RPMI7951 (cell line): Measurements from ENCODE around the gene CADPS2. TPM values are rescaled to one million over a fixed set of nuclear protein-coding genes. Genes with fewer than 3 reads are reported as not detected.
A peak's percentile ranks its signal among the peaks of the same experiment; 100 is the strongest.
"Not testable (repeated sequence)": the region's sequence is repeated elsewhere in the genome, so short reads cannot be mapped to it uniquely, and the experiment has no call there.

Source experiments
- DNase-seq: peaks from one replicate; pipeline ENCODE4 v3.0.0-alpha.2; 2012; ENCODE audit warnings: low read depth
- total RNA-seq: library from RNA; depleted of rRNA; stranded (reverse); fragments of >200 nt; shearing (Covaris generic); gene quantifications from 2 replicates; pipeline ENCODE4 v1.2.3, GENCODE V29; 2014

Gene CADPS2
- total RNA-seq, 1 experiment from 2014 or later, result 1.4 TPM

DNA sequence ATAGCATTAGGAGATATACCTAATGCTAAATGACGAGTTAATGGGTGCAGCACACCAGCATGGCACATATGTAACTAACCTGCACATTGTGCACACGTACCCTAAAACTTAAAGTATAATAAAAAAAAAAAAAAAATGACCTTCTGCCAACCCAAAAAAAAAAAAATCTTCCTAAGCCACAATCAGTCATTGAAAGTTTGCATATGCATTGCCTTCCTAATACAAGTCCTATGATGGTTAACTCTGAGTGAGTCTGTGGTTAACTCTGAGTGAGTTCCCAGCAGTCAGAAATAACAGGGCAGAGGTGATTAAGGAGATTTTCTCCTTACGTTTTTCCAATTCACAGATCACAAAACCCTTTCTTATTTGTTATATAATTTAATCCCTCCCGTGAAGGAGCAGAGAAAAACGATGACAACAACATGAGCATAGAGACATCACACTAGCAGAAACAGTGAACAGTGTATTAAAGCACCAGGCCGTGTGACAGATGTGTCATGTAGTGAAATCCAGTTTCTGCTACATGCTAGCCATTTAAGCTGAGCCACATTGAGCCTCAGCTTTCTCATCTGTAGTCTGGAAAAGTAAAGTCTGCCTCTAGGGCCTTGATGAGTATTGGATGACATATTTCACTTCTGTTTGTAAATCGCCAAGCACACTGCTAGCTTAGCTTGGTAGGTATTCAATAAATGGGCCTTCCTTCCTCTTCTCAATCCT, 176.2 kb downstream of the CADPS2 start:
- DNase-seq, result no peak

DNA sequence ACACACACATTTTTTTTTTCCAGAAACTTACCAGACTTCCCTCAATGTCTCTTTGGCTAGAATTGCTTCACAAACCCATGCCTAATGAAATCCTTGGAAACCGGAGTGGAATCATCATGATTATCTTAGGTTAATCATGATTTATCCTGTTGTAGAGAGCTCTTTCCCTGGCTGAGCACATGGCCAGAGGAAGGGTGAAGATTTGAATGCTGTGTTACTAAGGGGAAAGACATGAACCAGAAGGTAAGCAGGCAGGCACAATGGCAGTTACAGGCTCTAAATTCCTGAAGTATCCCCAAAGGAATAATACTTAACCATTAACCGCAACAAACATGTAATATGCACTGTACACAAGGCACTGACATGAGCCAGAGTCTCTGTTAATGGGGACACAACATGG, 179.4 kb downstream of the CADPS2 start:
- DNase-seq, result no peak

DNA sequence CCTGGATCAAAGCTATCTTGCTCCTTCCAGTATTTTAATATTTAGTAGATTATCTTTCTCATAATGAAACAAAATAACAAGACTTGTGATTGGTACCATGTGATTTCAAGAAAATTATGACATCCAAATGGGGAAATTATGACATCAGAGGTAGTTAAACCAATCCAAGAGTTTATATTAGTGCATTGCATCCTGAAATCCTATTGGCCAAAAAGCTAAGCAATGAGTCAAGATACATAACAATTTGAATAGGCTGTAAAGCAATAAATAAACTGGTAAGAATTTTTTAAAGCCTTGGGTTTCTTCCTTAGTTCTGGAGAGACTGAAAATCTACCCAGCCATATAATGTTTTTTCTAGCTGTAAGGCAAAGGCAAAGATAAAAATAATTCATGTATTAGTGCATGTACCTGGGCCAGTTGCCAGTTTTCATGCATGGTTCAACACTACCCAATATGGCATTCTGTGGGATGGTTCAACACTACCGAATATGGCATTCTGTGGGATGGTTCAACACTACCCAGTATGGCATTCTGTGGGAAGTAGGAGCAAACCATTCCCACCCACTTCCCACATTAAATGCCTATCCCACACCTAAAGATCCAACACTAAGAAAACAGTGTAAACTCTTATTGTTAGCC, 183.3 kb downstream of the CADPS2 start, which contains the start of gene RNF148:
Gene RNF148 (minus strand): TSS at position 51 of the 639 bp plus-strand sequence. CDS start 172 bp downstream, outside the sequence.
- DNase-seq, result no peak

DNA sequence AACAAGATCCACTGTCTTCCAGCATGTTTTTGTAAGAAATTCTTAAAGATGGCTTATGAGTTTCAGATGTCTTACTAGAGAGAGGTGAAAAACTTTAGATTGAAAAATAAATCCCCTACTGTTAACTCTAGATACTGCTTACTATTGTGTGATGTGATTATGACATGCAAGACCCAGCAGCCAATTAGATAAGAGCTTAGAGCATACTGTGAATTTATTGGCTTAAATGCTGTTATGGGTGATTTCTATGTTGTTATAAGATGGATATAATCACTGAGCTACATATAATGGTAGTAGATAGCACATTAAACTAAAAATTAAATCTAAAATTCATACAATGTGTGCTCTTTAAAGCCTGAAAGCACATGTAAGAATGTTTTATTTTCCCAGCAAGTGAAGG, 187.2 kb downstream of the CADPS2 start, which contains the start of gene RNF133:
Gene RNF133 (minus strand): TSS at position 101 of the 400 bp plus-strand sequence. CDS start 199 bp downstream, outside the sequence.
- no peak for DNase-seq

DNA sequence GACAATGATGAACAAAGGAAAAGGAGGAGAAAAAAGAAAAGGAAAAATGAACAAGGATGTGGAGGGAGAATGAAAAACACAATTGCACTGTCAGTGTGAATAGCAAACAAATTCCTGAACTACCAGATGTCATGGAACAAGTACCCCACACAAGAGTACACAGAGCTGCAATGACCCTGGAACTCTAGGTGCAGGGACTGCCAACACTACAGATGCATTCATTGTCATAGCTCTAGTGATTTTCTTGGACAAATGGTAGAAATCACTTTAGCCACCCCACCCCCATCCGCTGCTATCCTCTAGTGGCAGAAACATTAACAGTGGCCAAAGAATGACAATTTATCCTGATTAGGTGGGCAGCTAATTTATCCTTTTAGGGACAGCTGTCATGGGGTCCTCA, 190.4 kb downstream of the CADPS2 start:
- DNase-seq, result no peak

DNA sequence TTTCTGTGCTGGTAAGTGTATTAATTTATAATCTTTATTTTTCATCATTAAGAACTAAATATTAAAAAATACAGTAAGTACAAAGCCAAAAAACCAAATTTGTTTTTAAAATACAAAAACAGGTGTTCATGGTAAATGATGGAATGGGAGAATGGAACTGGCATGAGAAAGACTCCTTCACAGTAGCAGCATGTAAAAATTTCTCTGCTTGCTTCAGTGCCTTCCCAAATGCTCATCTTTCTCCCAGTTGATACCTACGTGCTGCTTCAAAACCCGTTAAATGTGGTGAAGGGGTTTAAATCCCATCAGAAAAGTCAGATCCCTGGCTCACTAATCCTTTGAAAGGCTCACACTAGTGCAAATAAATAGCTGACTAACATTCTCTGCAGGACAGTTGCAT, 191.6 kb downstream of the CADPS2 start:
- DNase-seq, result no peak

DNA sequence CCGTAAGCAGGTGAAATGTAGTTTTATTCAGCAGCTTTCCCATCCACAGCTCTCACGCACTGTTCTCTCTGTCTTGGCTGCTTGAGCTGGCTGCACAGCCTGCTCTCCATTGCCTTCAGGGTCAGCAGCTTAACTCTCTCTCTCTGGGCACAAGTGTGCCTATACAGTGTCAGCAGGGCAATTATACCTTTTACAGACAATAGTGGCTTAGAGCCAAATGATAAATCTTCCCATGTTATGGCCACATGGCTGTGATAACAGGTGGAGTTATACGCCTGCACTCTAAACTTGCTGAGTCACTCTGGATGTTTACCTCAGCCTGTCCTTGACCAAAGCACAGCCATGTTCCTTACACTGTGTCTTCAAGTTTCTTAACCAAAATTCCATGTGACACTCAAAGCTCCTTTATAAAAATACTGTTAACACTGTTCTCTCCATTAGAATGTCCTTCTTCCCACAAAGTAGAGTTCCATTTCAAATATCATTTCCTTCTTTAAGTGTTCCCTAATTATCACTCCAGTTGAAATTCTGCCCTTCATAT, 193.4 kb downstream of the CADPS2 start:
- DNase-seq, result no peak

DNA sequence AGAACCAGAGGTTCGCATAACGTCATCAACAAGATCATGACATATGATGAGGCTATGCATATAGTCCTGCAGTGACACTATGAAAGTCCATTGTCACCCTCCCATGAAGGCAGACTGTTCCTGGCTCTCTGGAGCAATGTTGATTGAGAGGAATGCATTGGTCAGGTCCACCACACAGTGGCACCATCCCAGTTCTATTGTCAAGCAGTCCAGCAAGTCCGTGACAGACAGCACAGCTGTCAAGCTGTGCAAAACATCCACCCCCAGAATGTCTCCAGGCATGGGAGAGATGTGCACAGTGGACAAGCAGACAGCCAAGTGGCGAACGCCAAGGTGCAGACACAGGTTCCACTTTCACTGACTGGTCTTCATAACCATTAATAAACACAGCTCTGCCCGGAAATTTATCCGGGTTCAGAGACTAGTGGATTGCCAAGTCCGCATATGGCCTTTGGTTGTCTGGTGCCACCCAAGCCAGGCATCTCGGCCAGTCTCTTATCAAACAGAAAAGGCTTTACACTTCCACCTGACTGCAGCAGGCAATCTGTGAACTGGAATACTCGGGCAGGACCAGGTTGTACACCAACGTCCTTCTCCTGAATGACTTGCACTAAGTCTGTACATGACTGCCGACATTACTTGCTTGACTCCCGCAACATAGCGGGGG, 194.6 kb downstream of the CADPS2 start:
- DNase-seq, result no peak

DNA sequence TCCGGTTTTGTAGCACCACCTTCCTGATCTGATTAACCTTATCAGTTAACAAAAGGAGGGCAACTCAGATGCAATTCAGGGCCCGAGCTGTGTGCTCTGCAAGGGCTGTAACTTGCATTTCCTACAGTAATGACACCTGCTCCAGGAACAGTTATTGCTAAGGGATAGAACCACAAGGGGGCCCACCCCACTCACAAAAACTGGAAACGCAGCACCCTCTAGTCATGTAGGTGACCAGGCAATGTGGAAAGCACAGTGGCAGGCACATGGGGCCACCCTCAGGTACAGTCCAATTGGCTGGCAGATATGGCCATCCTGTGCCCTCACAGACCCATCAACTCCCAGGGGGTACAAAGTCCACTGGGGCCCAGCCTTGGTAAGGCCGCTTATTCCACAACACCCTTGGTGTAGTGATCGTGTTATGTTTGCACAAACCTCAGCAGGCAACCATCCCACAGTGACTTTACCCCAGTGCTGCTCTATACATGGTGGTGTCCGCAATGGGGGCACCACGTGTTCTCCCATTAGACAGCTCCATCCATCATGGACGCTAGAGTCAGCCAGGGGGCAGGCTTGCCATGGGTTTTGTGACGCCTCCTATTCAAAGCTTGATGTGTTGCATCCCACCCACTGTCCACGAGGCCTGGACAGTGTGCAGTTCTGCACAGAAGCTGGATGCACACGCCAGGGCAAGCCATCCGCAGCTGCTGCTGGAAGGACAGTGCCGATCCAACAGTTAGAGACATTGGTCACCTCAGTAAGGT, 196.7 kb downstream of the CADPS2 start:
- DNase-seq, result no peak

DNA sequence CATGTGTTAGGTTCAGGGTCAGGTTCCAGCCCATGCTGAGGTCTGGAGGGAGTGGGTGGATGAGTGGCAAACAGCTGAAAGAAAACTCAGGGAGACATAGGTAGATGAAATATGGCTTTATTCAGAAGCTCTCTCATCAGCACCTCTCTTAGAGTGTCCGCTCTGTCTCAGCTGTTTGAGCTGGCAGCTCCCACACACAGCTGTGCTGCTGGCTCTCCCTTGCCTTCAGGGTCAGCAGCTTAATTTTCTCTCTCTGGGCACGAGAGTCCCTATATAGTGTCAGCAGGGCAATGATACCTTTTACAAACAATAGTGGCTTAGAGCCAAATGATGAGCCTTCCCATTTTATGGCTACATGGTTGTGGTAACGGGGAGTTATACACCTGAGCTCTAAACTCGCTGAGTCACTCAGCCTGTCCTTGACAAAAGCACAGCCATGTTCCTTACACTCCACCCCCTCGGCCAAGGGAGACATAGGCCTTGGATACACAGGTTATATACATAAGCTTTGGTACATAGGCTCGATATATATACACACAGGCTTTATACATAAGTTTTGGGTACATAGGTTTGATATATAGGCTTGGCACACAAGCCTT, 197.8 kb downstream of the CADPS2 start:
- DNase-seq, result no peak

DNA sequence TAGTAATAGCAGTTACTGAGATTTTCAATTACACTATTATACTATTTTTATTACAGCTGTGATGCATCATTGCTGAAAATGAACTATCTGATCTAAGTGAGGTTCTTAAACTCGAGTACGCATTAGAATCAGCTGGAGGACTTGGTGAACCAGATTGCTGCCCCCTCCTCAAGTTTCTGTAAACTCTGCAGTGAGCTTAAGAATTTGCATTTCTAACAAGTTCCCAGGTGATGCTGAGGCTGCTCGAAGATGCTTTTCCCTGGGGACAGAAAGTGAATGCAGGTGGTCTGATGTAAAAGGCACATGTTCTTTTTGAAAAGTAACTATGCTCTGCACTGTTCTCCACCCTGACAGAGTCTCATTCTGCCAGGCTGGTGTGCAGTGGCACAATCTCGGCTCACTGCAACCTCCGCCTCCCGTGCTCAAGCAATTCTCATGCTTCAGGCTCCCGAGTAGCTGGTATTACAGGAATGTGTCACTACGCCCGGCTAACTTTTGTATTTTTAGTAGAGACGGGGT, 199.8 kb downstream of the CADPS2 start:
- no peak for DNase-seq

DNA sequence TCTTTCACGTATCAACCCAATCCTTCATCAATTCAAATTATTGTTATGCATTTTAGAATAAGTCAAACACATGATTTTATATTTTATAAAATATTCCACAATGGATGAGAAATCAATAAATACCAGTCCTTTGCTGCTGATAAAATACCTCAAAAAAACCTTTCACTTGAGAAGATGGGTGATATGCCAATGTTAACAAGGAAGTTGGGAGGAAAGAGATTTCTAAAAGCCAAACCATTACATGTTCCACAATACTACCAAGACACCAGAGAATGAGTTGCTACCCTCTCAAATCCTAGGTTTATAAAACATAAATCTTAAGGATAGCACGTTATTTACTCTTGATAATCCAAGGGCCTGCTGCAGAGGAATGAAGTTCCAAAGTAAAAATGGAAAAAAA, 201.8 kb downstream of the CADPS2 start:
- DNase-seq, result no peak

DNA sequence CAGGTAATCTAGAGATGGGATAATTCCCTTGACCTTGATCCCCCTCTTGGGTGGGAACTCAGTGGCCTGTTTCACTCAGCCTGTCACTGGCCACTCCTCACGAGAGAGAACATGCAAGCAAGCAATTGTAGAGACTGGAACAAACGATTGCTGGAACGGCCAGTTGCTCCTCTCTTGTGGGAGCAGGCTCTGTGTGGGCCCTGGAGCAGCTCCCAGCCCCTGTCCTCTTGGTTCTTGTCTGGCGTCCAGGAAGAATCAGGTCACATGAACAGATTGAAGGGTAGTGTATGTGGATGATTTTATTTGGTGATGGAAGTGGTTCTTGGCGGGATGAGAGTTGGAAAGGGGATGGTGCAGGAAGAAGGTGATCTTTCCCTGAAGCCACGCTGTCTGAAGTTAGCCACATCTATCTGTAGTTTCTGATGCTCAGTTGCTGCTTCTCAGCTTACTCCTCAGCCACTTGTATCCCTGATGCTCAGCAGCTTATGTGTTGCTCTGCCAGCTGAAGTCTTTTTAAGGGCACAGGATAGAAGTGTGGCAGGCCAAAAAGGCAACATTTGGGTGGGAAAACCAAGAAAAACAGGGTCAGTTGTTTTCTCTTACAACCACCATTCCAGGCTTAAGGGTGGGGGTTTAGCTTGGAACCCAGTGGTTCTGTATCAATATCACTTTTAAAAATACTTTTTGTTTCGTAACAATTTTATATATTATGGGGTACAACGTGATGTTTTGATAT, 203.3 kb downstream of the CADPS2 start:
- DNase-seq, result no peak

DNA sequence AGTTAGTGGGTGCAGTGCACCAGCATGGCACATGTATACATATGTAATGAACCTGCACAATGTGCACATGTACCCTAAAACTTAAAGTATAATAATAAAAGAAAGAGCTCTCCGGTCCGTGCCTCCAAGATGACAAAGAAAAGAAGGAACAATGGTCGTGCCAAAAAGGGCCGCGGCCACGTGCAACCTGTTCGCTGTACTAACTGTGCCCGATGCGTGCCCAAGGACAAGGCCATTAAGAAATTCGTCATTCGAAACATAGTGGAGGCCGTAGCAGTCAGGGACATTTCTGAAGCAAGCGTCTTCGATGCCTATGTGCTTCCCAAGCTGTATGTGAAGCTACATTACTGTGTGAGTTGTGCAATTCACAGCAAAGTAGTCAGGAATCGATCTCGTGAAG, 205.1 kb downstream of the CADPS2 start:
- DNase-seq, result not testable (repeated sequence)

DNA sequence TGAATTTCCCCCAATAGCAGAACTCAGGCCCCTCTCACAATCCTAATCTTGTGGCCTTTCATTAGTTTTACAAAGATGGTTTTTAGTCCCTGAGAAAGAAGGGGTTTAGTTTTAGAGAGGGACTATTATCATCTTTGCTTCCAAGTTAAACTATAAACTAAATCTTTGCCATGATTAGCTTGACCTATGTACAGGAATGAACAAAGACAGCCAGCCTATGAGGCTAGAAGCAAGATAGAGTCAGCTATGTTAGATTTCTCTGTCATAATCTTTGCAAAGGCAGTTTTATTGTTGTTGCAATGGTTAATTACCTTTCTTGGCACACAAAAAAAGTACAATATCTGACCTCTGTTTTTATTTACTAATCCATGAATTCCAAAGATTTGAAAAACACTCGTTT, 206.4 kb downstream of the CADPS2 start:
- no peak for DNase-seq

DNA sequence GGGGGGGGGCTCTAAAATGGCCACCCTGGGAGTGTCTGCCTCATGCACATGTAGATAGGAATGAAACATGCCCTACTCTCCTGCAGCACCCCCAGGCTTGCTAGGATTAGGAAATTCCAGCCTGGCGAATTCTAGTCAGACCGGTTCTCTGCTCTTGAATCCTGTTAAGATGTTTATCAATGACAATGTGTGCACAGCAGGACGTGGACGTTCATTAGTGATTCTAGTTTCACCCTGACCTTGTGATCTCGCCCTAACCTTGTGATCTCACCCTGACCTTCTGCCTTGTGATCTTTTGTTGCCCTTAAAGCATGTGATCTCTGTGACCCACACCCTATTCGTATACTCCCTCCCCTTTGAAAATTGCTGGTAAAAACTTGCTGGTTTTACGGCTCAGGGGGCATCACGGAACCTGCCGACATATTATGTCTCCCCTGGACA, 207.0 kb downstream of the CADPS2 start:
- not testable (repeated sequence) for DNase-seq

DNA sequence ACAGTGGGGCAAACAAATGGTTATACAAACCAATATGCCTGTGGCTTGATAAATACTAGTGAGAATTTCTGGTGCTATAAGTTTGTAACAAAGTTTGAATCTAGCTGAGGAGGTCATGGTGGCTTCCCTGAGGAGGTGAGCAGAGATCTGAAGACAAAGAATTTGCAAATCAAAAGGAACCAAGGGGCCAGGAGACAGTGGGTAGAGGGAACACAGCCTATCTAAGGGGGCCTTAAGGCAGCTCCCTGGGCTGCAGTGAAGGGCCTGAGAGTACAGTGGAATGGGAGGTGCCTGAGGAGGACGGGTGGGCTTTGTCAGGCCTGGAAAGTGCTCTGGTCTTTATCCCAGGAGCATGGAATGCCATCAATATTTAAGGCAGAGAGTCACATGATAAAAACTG, 209.1 kb downstream of the CADPS2 start:
- DNase-seq, result no peak

DNA sequence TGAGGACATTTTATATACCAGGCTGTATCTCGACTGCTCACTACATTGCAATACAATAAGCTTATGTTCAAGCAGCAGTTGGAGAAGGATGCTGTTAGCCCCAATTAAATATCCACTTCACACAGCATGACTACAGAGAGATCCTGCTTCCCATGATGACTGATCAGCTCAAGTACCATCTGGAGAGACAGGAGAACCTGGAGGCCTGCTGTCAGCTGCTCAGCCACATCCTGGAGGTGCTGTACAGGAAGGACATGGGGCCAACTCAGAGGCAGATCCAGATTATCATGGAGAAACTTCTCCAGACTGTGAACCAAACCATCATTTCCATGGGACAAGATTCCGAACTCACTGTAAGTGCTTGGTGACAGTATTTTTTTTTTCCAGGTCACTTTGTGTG, 209.8 kb downstream of the CADPS2 start:
- DNase-seq, result no peak

DNA sequence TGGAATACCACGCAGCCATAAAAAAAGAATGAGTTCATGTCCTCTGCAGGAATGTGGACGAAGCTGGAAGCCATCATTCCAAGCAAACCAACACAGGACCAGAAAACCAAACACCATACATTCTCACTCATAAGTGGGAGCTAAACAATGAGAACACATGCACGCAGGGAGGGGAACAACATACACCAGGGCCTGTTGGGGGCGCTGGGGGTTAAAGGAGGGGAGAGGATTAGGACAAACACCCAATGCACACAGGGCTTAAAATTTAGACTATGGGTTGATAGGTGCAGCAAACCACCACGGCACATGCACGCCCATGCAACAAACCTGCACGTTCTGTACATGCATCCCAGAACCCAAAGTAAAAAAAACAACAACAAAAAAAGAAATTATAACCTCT, 210.6 kb downstream of the CADPS2 start:
- DNase-seq, result no peak

DNA sequence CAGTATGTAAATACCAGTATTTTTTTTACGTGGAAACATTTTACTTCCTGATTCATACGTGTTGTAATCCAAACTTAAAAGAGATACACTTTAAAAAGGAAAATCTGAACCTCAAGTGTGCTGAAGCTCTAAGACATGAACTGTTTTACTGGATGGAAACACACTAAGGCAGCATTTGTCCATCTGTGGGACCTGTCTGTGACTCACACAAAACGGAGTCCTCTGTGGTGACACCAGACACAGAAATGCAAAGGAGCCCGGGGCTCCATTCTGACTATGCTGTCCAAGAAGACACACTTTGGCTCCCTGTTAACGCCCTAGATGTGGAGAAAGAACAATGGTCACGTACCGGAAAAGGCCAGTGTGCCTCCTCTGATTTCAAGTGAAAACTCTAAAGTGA, 211.2 kb downstream of the CADPS2 start:
- DNase-seq, result peak; percentile 41
